ENCODE results near the gene PLEKHD1.

PLEKHD1 gene

GRCh38 chr14:69547701-69548348, 63.3 kb downstream of the PLEKHD1 start:
- DNase-seq (ENCODE audit: low spot score) = peak; percentile 5

- no peak for DNase-seq (ENCODE audit: low spot score)
Measured at GRCh38 chr14:69548566-69548965, 64.0 kb downstream of the PLEKHD1 start.

GRCh38 chr14:69551511-69551910, 67.0 kb downstream of the PLEKHD1 start:
- no peak for DNase-seq (ENCODE audit: low spot score)

- no peak for DNase-seq (ENCODE audit: low spot score)
Measured at GRCh38 chr14:69553252-69553651, 68.7 kb downstream of the PLEKHD1 start.

- no peak for DNase-seq (ENCODE audit: low spot score)
Measured at GRCh38 chr14:69554500-69554899, 70.0 kb downstream of the PLEKHD1 start.

- no peak for DNase-seq (ENCODE audit: low spot score)
Measured at GRCh38 chr14:69558774-69559173, 74.2 kb downstream of the PLEKHD1 start.

- peak; percentile 30 for DNase-seq (ENCODE audit: low spot score)
Measured at GRCh38 chr14:69559581-69560011, 75.1 kb downstream of the PLEKHD1 start.

- no peak for DNase-seq (ENCODE audit: low spot score)
Measured at GRCh38 chr14:69560826-69561225, 76.3 kb downstream of the PLEKHD1 start.

- no peak for DNase-seq (ENCODE audit: low spot score)
Measured at GRCh38 chr14:69561893-69562292, 77.4 kb downstream of the PLEKHD1 start.

GRCh38 chr14:69567563-69567962, 83.0 kb downstream of the PLEKHD1 start:
- no peak for DNase-seq (ENCODE audit: low spot score)

GRCh38 chr14:69569859-69570258, 85.3 kb downstream of the PLEKHD1 start:
- DNase-seq (ENCODE audit: low spot score) = no peak

GRCh38 chr14:69570836-69571330, 86.4 kb downstream of the PLEKHD1 start:
- DNase-seq (ENCODE audit: low spot score) = no peak

GRCh38 chr14:69571449-69572029, 87.0 kb downstream of the PLEKHD1 start:
- no peak for DNase-seq (ENCODE audit: low spot score)

- DNase-seq (ENCODE audit: low spot score) = no peak
Measured at GRCh38 chr14:69572030-69572840, 87.7 kb downstream of the PLEKHD1 start.

GRCh38 chr14:69572841-69573135, 88.3 kb downstream of the PLEKHD1 start:
- DNase-seq (ENCODE audit: low spot score) = no peak

GRCh38 chr14:69573205-69573830, 88.8 kb downstream of the PLEKHD1 start:
- DNase-seq (ENCODE audit: low spot score) = no peak

- no peak for DNase-seq (ENCODE audit: low spot score)
Measured at GRCh38 chr14:69573831-69574262, 89.3 kb downstream of the PLEKHD1 start.

- DNase-seq (ENCODE audit: low spot score) = peak; percentile 28
Measured at GRCh38 chr14:69574263-69574953, 89.9 kb downstream of the PLEKHD1 start, which contains the start of gene CCDC177. Gene CCDC177, minus strand, starts transcription at chr14:69574871. Its CDS starts 1,249 bp downstream, at chr14:69573622.

- no peak for DNase-seq (ENCODE audit: low spot score)
Measured at GRCh38 chr14:69574954-69575295, 90.4 kb downstream of the PLEKHD1 start.

GRCh38 chr14:69579476-69579875, 94.9 kb downstream of the PLEKHD1 start:
- DNase-seq (ENCODE audit: low spot score) = no peak

- DNase-seq (ENCODE audit: low spot score) = no peak
Measured at GRCh38 chr14:69580009-69580577, 95.6 kb downstream of the PLEKHD1 start.
